Stimulated activated CD4-positive, alpha-beta T cell treated with anti-CD3 and anti-CD28 coated beads, Interleukin-4, amount 100 ng/mL, for 1 hour (primary cell): ENCODE measurements around the gene SUCLG2.

Experiments used
- DNase-seq: peaks from one replicate; pipeline ENCODE4 v3.0.0-alpha.2; 2020

Gene SUCLG2

GRCh38 chr3:67497746-67498145 is 156.7 kb downstream of the SUCLG2 start:
- DNase-seq: no peak

- DNase-seq: no peak
Observed at GRCh38 chr3:67495751-67496150, 158.7 kb downstream of the SUCLG2 start.

- no peak for DNase-seq
Observed at GRCh38 chr3:67493808-67494207, 160.6 kb downstream of the SUCLG2 start.

GRCh38 chr3:67490658-67491057 is 163.8 kb downstream of the SUCLG2 start:
- no peak for DNase-seq

DNA sequence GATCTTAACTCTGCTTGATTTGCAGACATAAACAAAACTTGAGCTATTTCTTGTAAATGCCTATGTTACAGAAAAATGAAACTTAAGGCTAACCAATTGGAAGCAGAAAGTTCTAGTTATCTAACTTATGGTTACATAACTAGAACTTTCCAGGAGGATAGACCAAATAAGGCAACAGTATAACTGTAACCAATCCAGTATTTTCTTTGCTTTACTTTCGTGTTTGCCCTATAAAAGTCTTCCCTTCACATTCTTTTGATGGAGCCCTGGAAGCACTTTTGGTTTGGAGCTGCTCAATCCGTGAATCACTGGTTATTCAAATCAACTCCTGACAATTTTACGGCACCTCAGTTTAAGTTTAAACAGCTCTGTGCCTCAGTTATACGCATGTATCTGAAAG is 164.6 kb downstream of the SUCLG2 start:
- no peak for DNase-seq

GRCh38 chr3:67487564-67488114 is 166.8 kb downstream of the SUCLG2 start:
- no peak for DNase-seq

DNA sequence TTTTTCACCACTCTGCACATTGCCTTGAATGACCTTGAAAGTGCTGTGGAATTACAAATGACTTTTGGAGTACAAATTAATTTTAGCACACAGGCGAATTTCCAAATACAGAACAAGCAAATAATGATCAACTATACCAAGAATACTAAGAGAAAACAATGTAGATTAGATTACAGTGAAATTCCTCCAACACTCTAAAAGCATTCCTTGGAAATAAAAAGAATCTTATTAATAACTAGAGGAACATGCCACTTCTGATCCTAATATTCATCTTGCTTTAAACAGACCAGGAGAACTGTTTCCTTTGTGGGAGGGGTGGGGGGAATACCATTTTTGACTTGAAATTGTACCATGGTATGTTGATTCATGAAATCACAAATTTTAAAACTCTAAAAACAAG is 167.5 kb downstream of the SUCLG2 start:
- no peak for DNase-seq

DNA sequence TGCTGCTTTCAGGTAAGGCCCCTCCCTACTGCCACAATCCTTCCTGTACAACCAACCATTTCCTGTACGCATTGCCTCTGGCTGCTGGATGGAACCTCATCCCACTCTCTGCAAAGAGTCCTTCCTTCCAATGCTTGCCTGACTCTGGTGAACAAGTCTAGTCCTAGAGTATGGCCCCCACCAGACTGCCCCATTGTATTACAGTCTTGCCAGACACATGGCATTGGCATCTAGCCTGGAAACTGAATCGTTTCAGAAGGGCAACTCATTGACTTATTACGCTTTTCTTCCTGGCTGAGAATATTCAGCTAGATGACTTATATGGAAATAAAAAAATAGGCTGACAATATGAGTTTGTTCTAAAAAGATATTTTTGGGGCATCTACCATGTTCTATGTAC is 170.3 kb downstream of the SUCLG2 start:
- no peak for DNase-seq

DNA sequence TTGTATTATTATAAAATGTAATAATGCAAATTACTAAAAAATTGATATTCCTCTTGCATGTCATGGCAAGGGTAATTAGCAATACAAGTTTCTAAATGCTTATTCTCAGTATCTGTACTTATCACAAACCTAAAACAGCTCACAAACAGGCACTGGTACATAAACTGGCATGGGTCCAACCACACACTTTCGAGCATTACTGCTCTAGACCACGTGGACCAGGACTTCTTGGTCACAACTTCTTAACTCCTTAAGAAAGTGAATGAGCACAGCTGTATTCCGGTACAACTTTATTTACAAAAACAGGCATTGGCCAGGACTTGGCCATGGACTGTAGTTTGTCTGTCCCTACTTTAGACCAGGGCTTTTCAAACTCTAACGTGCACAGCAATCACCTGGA is 173.3 kb downstream of the SUCLG2 start:
- no peak for DNase-seq

- DNase-seq: no peak
Observed at GRCh38 chr3:67478423-67478822, 176.0 kb downstream of the SUCLG2 start.

DNA sequence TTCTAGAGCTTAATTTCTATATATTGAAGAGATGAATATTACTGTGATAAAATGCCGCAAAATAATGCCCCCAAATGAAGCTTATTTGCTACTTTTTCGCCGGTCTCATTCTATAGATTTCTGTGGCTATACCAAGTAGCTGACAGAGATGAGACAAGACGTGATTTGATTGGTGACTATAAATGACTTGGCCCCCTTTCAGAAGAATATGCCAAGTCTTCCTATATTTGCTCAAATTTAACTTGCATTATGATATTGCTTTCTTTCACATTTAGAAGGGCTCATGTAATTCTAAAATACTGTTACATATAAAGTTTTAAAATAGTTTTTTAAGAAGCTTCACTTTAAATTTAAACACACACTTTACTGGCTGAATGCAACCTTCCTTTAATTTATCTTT is 180.1 kb downstream of the SUCLG2 start:
- no peak for DNase-seq

DNA sequence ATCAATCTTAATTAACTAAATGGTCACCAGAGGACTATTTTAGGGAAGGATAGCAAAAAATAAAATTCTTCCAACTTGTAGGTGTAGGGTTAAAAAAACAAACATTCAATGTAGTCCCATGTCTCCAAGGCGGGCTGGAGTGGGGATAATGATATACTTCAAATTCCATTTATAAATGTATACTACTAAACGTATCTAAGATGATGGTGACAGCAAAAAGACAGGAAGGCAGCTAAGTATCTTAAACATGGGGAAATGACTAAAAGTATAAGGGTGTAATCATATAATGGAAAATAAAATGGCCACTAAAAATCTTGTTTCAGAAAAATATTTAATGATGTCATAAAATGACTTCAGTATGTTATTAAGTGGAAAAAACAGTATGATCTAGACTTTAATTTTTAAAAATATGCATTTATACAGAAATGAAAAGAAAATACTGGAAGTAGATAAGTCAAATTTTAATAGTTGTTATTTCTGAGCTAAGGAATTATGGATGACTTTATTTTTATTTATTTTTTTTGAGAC is 181.7 kb downstream of the SUCLG2 start:
- DNase-seq: no peak

DNA sequence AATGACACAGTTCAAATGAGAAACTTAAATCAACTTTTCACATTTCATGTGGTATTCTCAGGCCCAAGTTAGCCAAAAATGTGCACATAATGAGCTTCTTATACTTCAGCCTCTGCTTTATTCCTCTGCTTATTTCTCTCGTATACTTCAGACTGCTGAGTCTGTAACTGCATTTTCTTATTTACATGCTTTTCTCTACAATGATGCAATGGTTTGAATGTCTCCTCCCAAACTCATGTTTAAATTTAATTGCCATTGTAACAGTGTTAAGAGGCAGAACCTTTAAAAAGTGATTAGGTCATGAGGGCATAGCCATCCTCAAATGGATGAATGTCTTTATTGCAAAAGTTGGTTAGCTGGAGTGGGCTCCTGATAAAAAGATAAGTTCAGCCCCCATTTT is 184.2 kb downstream of the SUCLG2 start:
- DNase-seq: no peak

- DNase-seq: no peak
Observed at GRCh38 chr3:67468511-67468910, 185.9 kb downstream of the SUCLG2 start.

- DNase-seq: no peak
Observed at GRCh38 chr3:67463656-67464055, 190.8 kb downstream of the SUCLG2 start.

DNA sequence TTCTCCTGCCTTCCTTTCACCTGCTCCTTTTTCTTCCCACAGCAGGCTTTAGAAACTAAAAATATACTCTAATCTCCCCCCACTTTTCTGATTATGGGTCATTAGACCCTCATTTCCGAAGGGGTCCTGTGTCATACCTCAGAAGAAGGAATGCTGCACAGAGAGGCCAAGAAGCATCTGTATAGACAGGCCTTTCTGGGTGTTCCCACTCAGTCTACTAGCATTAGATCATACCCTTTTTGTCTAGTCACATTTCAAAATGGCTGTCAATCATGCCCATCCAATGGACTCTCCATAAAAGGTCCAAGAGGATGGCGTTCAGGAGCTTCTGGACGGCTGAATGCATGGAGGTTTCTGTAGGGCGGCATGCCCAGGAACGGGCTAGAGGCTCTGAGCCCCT is 192.2 kb downstream of the SUCLG2 start:
- DNase-seq: no peak

DNA sequence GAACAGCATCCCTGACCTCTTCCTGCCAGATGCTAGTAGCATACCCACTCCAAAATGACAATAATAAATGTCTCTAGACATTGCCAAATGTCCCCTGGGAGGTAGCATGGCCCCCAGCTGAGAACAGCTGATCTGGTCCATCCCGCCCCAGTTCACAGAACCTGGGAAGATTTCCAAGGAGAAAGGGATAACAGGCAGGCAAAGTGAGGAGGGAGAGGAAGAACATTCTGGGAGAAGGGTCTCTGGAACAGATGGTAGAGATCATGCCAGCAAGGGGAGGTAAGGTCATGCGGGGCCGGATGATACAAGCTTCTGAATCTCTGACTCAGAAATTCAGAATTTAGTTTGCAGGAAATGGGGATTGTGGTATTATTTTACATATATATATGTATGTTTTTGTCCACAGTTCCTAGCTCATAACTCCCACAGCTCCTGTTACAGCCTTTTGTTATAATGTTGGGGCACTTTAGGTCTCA is 192.7 kb downstream of the SUCLG2 start:
- DNase-seq: no peak

GRCh38 chr3:67460841-67461510 is 193.4 kb downstream of the SUCLG2 start:
- no peak for DNase-seq

DNA sequence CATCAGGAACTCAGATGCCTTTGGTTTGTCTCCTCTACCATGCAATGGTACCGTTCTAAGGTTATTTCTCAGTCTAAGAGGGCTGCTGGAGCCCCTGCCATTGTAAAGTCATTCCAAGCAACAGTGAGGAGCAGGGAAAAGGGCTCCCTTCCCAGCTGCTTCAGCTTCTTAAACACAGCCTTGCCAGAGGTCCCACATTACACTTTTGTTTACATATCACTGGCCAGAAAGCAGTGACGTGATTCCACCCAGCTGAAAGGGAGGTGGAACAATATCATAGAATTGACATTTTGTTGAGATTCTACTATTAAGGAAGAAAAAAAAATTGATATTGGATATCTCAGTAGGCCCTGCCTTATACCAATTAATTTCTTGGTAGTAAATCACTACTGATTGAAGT is 194.6 kb downstream of the SUCLG2 start:
- DNase-seq: no peak

GRCh38 chr3:67458896-67459530 is 195.4 kb downstream of the SUCLG2 start:
- DNase-seq: no peak

DNA sequence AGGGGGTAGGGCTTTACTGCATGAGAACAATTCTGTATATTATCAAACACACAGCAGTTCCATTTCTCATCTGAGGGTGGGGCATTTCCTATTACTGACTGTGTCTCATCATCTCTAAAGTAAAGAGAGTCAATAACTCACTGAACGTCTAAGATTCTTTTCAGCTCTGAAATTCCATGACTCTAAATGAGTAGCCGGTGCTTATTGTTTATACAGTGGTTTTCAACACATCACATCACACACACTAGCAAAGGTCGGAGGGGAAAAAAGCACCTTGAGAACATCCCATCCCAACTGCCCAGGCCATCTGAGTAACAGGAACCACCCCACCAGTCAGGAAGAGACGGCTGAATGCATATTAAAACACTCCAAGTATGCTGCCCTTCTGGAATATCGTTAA is 196.0 kb downstream of the SUCLG2 start:
- DNase-seq: no peak

DNA sequence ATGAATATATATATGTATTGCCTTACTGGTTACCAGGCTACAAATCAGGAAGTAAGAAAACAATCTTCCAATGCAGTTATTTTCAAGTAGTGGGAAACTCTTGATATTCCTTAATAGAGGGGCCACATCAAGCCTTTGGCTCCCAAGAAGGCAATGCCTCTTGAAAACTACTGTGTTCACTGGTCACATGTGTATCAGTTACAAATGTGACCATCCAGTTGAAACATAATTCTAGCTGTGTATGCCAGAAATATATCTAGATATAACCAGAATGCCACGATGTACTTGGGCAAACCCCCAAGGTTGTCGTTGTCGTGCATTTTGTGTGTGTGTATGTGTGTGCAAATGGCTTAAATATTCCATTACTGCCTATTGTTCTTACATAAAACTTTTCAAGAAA is 200.8 kb downstream of the SUCLG2 start:
- DNase-seq: no peak

GRCh38 chr3:67450153-67450552 is 204.3 kb downstream of the SUCLG2 start:
- no peak for DNase-seq

- no peak for DNase-seq
Observed at GRCh38 chr3:67447393-67447792, 207.0 kb downstream of the SUCLG2 start.
